Activated naive CD4-positive, alpha-beta T cell treated with anti-CD3 and anti-CD28 coated beads, Interleukin-2, amount 10 ng/mL, durations not matched to agents 7 days and 5 days (primary cell): ENCODE results near the gene HNRNPUL1.

Experiments
- CTCF ChIA-PET: fragments of 350-600 bp; sonication (Branson Sonifier 250); formaldehyde crosslinking; loops from one replicate; lab custom pipeline; 2021; ENCODE audit warnings: antibody characterized with exemption; lab: Charles Lee
- DNase-seq: peaks from one replicate; pipeline ENCODE4 v3.0.0-alpha.2; 2020
- H3K27ac Mint-ChIP-seq: one replicate; pipeline ENCODE4 v1.8.0; 2021; ENCODE audit warnings: mild to moderate bottlenecking, moderate library complexity, mixed read lengths
- H3K27me3 Mint-ChIP-seq: one replicate; pipeline ENCODE4 v1.8.0; 2021; ENCODE audit warnings: mild to moderate bottlenecking, mixed read lengths
- H3K36me3 Mint-ChIP-seq: one replicate; pipeline ENCODE4 v1.8.0; 2021; ENCODE audit warnings: mixed read lengths
- H3K4me1 Mint-ChIP-seq: one replicate; pipeline ENCODE4 v1.8.0; 2021; ENCODE audit warnings: mixed read lengths
- H3K4me3 Mint-ChIP-seq: one replicate; pipeline ENCODE4 v1.8.0; 2021; ENCODE audit warnings: mild to moderate bottlenecking, moderate library complexity, mixed read lengths
- H3K9me3 Mint-ChIP-seq: one replicate; pipeline ENCODE4 v1.8.0; 2021; ENCODE audit warnings: mixed read lengths

Gene HNRNPUL1

GRCh38 chr19:41324921-41325639, 60.9 kb downstream of the HNRNPUL1 start:
- CTCF ChIA-PET: no interaction called here
- no peak for DNase-seq
- H3K4me3 Mint-ChIP-seq: no peak overlapping the region
- no peaks in the 10 kb centered on the region for H3K9me3 Mint-ChIP-seq
- peak overlapping the region; percentile 73 for H3K27ac Mint-ChIP-seq
- peaks cover 52% of the 10 kb centered on the region for H3K36me3 Mint-ChIP-seq
- H3K4me1 Mint-ChIP-seq: peaks cover 51% of the 10 kb centered on the region
- no peaks in the 10 kb centered on the region for H3K27me3 Mint-ChIP-seq

GRCh38 chr19:41325640-41325946, 61.4 kb downstream of the HNRNPUL1 start:
- H3K4me3 Mint-ChIP-seq: no peak overlapping the region
- no peaks in the 10 kb centered on the region for H3K27me3 Mint-ChIP-seq
- H3K4me1 Mint-ChIP-seq: peaks cover 56% of the 10 kb centered on the region
- CTCF ChIA-PET: no interaction called here
- no peak for DNase-seq
- no peak overlapping the region for H3K27ac Mint-ChIP-seq
- peaks cover 52% of the 10 kb centered on the region for H3K36me3 Mint-ChIP-seq
- H3K9me3 Mint-ChIP-seq: no peaks in the 10 kb centered on the region

GRCh38 chr19:41325947-41326706, 62.0 kb downstream of the HNRNPUL1 start:
- CTCF ChIA-PET: interaction anchor here (0.5 kb wide), 1 partner anchor 111 kb away, joined by 3 read pairs; no protein-coding TSS in a partner anchor
- Mint-ChIP-seq H3K36me3 (peaks cover 49% of the 10 kb centered on the region), H3K27me3 (no peaks in the 10 kb centered on the region), H3K9me3 (no peaks in the 10 kb centered on the region), H3K4me1 (peaks cover 58% of the 10 kb centered on the region), H3K4me3 (peak overlapping the region; percentile 33), H3K27ac (peak overlapping the region; percentile 81)
- DNase-seq: peak; percentile 38

GRCh38 chr19:41327076-41327575, 63.0 kb downstream of the HNRNPUL1 start:
- H3K27me3 Mint-ChIP-seq: no peaks in the 10 kb centered on the region
- CTCF ChIA-PET: interaction anchor here (0.5 to 1.0 kb wide), 5 partner anchors 24 to 426 kb away, joined by 3 to 4 read pairs (median 3); no protein-coding TSS in a partner anchor
- no peaks in the 10 kb centered on the region for H3K9me3 Mint-ChIP-seq
- H3K4me1 Mint-ChIP-seq: peaks cover 68% of the 10 kb centered on the region
- DNase-seq: peak; percentile 33
- H3K4me3 Mint-ChIP-seq: peak overlapping the region; percentile 33
- peak overlapping the region; percentile 81 for H3K27ac Mint-ChIP-seq
- peaks cover 53% of the 10 kb centered on the region for H3K36me3 Mint-ChIP-seq

GRCh38 chr19:41327576-41328156, 63.5 kb downstream of the HNRNPUL1 start:
- Mint-ChIP-seq H3K4me1 (peaks cover 72% of the 10 kb centered on the region), H3K9me3 (no peaks in the 10 kb centered on the region), H3K27ac (peak overlapping the region; percentile 94), H3K36me3 (peaks cover 56% of the 10 kb centered on the region), H3K27me3 (no peaks in the 10 kb centered on the region), H3K4me3 (peak overlapping the region; percentile 69)
- CTCF ChIA-PET: interaction anchor here (0.6 to 1.0 kb wide), 4 partner anchors 24 to 426 kb away, joined by 3 to 4 read pairs (median 3); no protein-coding TSS in a partner anchor
- DNase-seq: peak; percentile 83

- Mint-ChIP-seq H3K27me3 (no peaks in the 10 kb centered on the region), H3K4me1 (peaks cover 68% of the 10 kb centered on the region), H3K9me3 (no peaks in the 10 kb centered on the region), H3K27ac (peak overlapping the region; percentile 94), H3K36me3 (peaks cover 52% of the 10 kb centered on the region), H3K4me3 (peak overlapping the region; percentile 69)
- CTCF ChIA-PET: interaction anchor here (0.8 to 1.2 kb wide), 2 partner anchors 23 to 25 kb away, joined by 4 read pairs; no protein-coding TSS in a partner anchor
- no peak for DNase-seq
Observed at GRCh38 chr19:41328157-41328841, 64.1 kb downstream of the HNRNPUL1 start.

GRCh38 chr19:41328842-41329225, 64.7 kb downstream of the HNRNPUL1 start:
- H3K4me1 Mint-ChIP-seq: peaks cover 71% of the 10 kb centered on the region
- peak overlapping the region; percentile 69 for H3K4me3 Mint-ChIP-seq
- H3K27ac Mint-ChIP-seq: peak overlapping the region; percentile 94
- no peaks in the 10 kb centered on the region for H3K9me3 Mint-ChIP-seq
- CTCF ChIA-PET: interaction anchor here (0.8 to 1.2 kb wide), 2 partner anchors 23 to 24 kb away, joined by 4 read pairs; no protein-coding TSS in a partner anchor
- H3K36me3 Mint-ChIP-seq: peaks cover 56% of the 10 kb centered on the region
- DNase-seq: no peak
- no peaks in the 10 kb centered on the region for H3K27me3 Mint-ChIP-seq

GRCh38 chr19:41330481-41330880, 66.3 kb downstream of the HNRNPUL1 start:
- Mint-ChIP-seq H3K4me1 (peaks cover 69% of the 10 kb centered on the region), H3K36me3 (peaks cover 58% of the 10 kb centered on the region), H3K4me3 (no peak overlapping the region), H3K27me3 (no peaks in the 10 kb centered on the region), H3K27ac (no peak overlapping the region), H3K9me3 (no peaks in the 10 kb centered on the region)
- DNase-seq: no peak
- CTCF ChIA-PET: no interaction called here

- Mint-ChIP-seq H3K4me1 (peaks cover 71% of the 10 kb centered on the region), H3K36me3 (peaks cover 60% of the 10 kb centered on the region), H3K27me3 (no peaks in the 10 kb centered on the region), H3K27ac (no peak overlapping the region), H3K4me3 (no peak overlapping the region), H3K9me3 (no peaks in the 10 kb centered on the region)
- no peak for DNase-seq
- CTCF ChIA-PET: no interaction called here
Observed at GRCh38 chr19:41330946-41331678, 66.9 kb downstream of the HNRNPUL1 start.

GRCh38 chr19:41332000-41332399, 67.8 kb downstream of the HNRNPUL1 start:
- Mint-ChIP-seq H3K4me3 (no peak overlapping the region), H3K27me3 (no peaks in the 10 kb centered on the region), H3K9me3 (no peaks in the 10 kb centered on the region), H3K4me1 (peaks cover 67% of the 10 kb centered on the region), H3K36me3 (peaks cover 58% of the 10 kb centered on the region), H3K27ac (peak overlapping the region; percentile 20)
- DNase-seq: no peak
- CTCF ChIA-PET: no interaction called here

GRCh38 chr19:41332468-41332867, 68.3 kb downstream of the HNRNPUL1 start:
- H3K36me3 Mint-ChIP-seq: peaks cover 61% of the 10 kb centered on the region
- no peaks in the 10 kb centered on the region for H3K27me3 Mint-ChIP-seq
- CTCF ChIA-PET: no interaction called here
- H3K27ac Mint-ChIP-seq: no peak overlapping the region
- no peaks in the 10 kb centered on the region for H3K9me3 Mint-ChIP-seq
- no peak for DNase-seq
- peaks cover 67% of the 10 kb centered on the region for H3K4me1 Mint-ChIP-seq
- no peak overlapping the region for H3K4me3 Mint-ChIP-seq

GRCh38 chr19:41334793-41335192, 70.6 kb downstream of the HNRNPUL1 start:
- H3K36me3 Mint-ChIP-seq: peaks cover 56% of the 10 kb centered on the region
- no peaks in the 10 kb centered on the region for H3K27me3 Mint-ChIP-seq
- CTCF ChIA-PET: no interaction called here
- H3K9me3 Mint-ChIP-seq: no peaks in the 10 kb centered on the region
- no peak overlapping the region for H3K4me3 Mint-ChIP-seq
- no peak for DNase-seq
- H3K4me1 Mint-ChIP-seq: peaks cover 59% of the 10 kb centered on the region
- peak overlapping the region; percentile 33 for H3K27ac Mint-ChIP-seq

- CTCF ChIA-PET: no interaction called here
- Mint-ChIP-seq H3K4me1 (peaks cover 57% of the 10 kb centered on the region), H3K27me3 (no peaks in the 10 kb centered on the region), H3K36me3 (peaks cover 58% of the 10 kb centered on the region), H3K27ac (no peak overlapping the region), H3K4me3 (no peak overlapping the region), H3K9me3 (no peaks in the 10 kb centered on the region)
- DNase-seq: no peak
Observed at GRCh38 chr19:41335467-41335866, 71.3 kb downstream of the HNRNPUL1 start.
